Measurements from ENCODE around the gene KLF7.
A peak's percentile ranks its signal among the peaks of the same experiment; 100 is the strongest.

Gene KLF7

GRCh38 chr2:207144173-207144785 is 21.5 kb downstream of the KLF7 start:
- no peak for DNase-seq

- DNase-seq: peak; percentile 68 to 70
Measured at GRCh38 chr2:207143215-207144172, 22.3 kb downstream of the KLF7 start.

GRCh38 chr2:207142461-207142860 is 23.3 kb downstream of the KLF7 start:
- DNase-seq: peak; percentile 40 to 42

GRCh38 chr2:207141386-207141785 is 24.4 kb downstream of the KLF7 start:
- no peak for DNase-seq

GRCh38 chr2:207140265-207140664 is 25.5 kb downstream of the KLF7 start:
- DNase-seq: no peak

GRCh38 chr2:207139552-207139951 is 26.2 kb downstream of the KLF7 start:
- no peak for DNase-seq

- DNase-seq: no peak
Measured at GRCh38 chr2:207138627-207139297, 27.0 kb downstream of the KLF7 start.

- no peak for DNase-seq
Measured at GRCh38 chr2:207137596-207138337, 28.0 kb downstream of the KLF7 start.

- DNase-seq: no peak
Measured at GRCh38 chr2:207136874-207137273, 28.9 kb downstream of the KLF7 start.

- no peak for DNase-seq
Measured at GRCh38 chr2:207135801-207136457, 29.8 kb downstream of the KLF7 start.

- DNase-seq: peak in 1 of 2 donors; percentile 38
Measured at GRCh38 chr2:207135340-207135739, 30.4 kb downstream of the KLF7 start.

- no peak for DNase-seq
Measured at GRCh38 chr2:207133820-207134519, 31.8 kb downstream of the KLF7 start.

GRCh38 chr2:207133458-207133819 is 32.3 kb downstream of the KLF7 start:
- DNase-seq: no peak

- DNase-seq: no peak
Measured at GRCh38 chr2:207132019-207132418, 33.7 kb downstream of the KLF7 start.

- no peak for DNase-seq
Measured at GRCh38 chr2:207131594-207131993, 34.2 kb downstream of the KLF7 start.

GRCh38 chr2:207130958-207131521 is 34.7 kb downstream of the KLF7 start:
- DNase-seq: no peak

GRCh38 chr2:207129821-207130220 is 35.9 kb downstream of the KLF7 start:
- DNase-seq: no peak

GRCh38 chr2:207128867-207129266 is 36.9 kb downstream of the KLF7 start:
- no peak for DNase-seq

- DNase-seq: no peak
Measured at GRCh38 chr2:207126724-207127308, 38.9 kb downstream of the KLF7 start.

GRCh38 chr2:207123776-207124391 is 41.9 kb downstream of the KLF7 start:
- no peak for DNase-seq

Measured in CD4-positive, alpha-beta T cell treated with Interferon alpha-2 for 1 hour (primary cell).